Lower leg skin (tissue), 4 donors: ENCODE measurements around the gene PATE3. TPM values are rescaled to one million over a fixed set of nuclear protein-coding genes. Genes with fewer than 3 reads are reported as not detected.

Experiments used
- DNase-seq, 2 donors: peaks; one replicate each; pipeline ENCODE4 v3.0.0-alpha.2; 2019; ENCODE audit warnings: low spot score in 2 of 2
- H3K4me3 ChIP-seq: fragments of 200-600 bp; sonication (generic); 2 replicates; pipeline ENCODE4 v1.5.1; 2017; ENCODE audit warnings: mild to moderate bottlenecking, low read depth; ENCODE audit not compliant: poor library complexity, severe bottlenecking
- POLR2A ChIP-seq, 2 donors: fragments of 450-650 bp; IDR thresholded peaks; one replicate each; pipeline ENCODE4 v1.6.1; 2016 to 2017; ENCODE audit warnings: antibody characterized with exemption in 2 of 2, mild to moderate bottlenecking in 1 of 2, moderate library complexity in 1 of 2
- WGBS, 2 donors: methylation state at CpG; one replicate each; pipeline ENCODE4 v1.1.5; 2018; 5-methylcytosine and 5-hydroxymethylcytosine counted together
- intact Hi-C: fragments of 100-400 bp; cut with DNase I; formaldehyde crosslinking; loops from one replicate; pipeline ENCODE4 v1.15.0; 2023; ENCODE audit warnings: low total_unique reads
- total RNA-seq, 4 donors: library from RNA; depleted of rRNA; stranded (reverse); fragments of >200 nt; gene quantifications; one replicate each; pipeline ENCODE4 v1.1.0, GENCODE V29; 2016
- TF ChIP-seq, protein P1 (sequence below), 3 donors: fragments of 450-650 bp; IDR thresholded peaks; one replicate each; pipeline ENCODE4 v1.5.1; 2016; ENCODE audit warnings: antibody characterized with exemption in 3 of 3, mild to moderate bottlenecking in 3 of 3, moderate library complexity in 2 of 3

Gene PATE3, protein sequence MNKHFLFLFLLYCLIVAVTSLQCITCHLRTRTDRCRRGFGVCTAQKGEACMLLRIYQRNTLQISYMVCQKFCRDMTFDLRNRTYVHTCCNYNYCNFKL
- not detected for total RNA-seq

DNA sequence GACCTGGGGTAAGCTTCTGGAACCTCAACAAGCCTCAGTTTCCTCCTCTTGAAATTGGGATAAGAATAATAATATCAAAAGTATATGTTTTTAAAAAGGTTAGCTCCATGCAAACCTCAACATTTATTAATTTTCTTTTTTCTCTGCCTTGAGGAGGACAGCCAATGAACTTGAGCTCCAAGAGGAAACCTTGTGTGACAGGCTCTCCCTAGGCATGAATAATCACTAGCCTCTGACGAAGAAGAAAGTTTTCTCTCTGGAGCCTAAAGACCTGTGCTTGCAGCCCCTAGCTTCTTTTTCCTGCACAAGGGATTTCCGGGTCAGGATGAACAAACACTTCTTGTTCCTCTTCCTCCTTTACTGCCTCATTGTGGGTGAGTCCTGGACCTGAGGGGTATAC, at the start of gene PATE3:
PATE3 (plus strand) TSS at position 301 of the 400 bp plus-strand sequence; CDS start at position 326, 25 bp downstream.
- H3K4me3 ChIP-seq, result no peak within 1 kb of the TSS
- TF ChIP-seq, protein P1, sequence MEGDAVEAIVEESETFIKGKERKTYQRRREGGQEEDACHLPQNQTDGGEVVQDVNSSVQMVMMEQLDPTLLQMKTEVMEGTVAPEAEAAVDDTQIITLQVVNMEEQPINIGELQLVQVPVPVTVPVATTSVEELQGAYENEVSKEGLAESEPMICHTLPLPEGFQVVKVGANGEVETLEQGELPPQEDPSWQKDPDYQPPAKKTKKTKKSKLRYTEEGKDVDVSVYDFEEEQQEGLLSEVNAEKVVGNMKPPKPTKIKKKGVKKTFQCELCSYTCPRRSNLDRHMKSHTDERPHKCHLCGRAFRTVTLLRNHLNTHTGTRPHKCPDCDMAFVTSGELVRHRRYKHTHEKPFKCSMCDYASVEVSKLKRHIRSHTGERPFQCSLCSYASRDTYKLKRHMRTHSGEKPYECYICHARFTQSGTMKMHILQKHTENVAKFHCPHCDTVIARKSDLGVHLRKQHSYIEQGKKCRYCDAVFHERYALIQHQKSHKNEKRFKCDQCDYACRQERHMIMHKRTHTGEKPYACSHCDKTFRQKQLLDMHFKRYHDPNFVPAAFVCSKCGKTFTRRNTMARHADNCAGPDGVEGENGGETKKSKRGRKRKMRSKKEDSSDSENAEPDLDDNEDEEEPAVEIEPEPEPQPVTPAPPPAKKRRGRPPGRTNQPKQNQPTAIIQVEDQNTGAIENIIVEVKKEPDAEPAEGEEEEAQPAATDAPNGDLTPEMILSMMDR (IDR thresholded peaks at IDR 0.05), result no peak
- no peak for TF ChIP-seq POLR2A (IDR thresholded peaks at IDR 0.05)
- intact Hi-C loops, result no loop called here
- 51% methylated on average over 2 of the region's 2 CpGs for WGBS, 2 donors
- DNase-seq, result no peak

DNA sequence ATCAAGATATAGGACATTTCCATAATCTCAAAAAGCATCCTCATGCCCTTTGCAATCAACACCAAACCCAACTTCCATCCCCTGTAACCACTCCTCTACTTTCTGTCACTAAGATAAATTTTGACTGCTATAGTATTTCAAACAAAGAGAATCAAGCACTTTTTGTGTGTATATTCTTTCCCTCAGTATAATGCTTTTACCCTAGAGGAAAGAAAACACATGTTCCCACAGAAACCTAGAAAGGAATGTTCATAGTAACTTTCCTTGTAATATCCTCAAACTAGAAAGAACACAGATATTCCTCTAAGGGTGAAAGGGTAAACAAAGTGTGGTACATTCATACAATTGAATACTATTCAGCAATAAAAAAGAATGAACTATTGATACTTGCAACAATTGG, 47.3 kb upstream of the PATE3 start:
- TF ChIP-seq POLR2A (IDR thresholded peaks at IDR 0.05), result no peak
- TF ChIP-seq, protein P1 (IDR thresholded peaks at IDR 0.05), result no peak
- intact Hi-C loops, result no loop called here
- no peak overlapping the region for H3K4me3 ChIP-seq
- DNase-seq, result no peak

DNA sequence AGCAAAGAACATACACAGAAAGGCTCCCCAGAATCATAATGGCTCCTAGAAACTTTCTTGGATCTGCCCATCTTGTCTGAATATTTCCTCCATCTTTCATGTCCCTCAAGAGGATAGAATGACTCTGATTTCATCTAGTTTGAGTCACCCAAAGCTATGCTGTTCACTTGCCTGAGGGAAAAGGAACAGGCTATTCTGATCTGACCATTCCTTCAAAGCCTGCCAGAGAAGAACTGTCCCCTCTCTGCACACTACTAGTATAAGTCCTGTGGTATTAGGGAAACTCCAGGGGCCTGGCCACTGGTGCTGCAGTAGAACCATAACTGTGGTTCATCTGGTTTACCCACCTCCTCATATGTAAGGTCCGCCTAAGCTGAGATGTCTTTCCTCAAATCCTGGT, 44.2 kb upstream of the PATE3 start:
- DNase-seq, result no peak
- no peak overlapping the region for H3K4me3 ChIP-seq
- intact Hi-C loops, result no loop called here
- WGBS, 2 donors, result 88 to 91% methylated on average over 1 of the region's 1 CpG
- TF ChIP-seq, protein P1 (IDR thresholded peaks at IDR 0.05), result no peak
- no peak for TF ChIP-seq POLR2A (IDR thresholded peaks at IDR 0.05)

DNA sequence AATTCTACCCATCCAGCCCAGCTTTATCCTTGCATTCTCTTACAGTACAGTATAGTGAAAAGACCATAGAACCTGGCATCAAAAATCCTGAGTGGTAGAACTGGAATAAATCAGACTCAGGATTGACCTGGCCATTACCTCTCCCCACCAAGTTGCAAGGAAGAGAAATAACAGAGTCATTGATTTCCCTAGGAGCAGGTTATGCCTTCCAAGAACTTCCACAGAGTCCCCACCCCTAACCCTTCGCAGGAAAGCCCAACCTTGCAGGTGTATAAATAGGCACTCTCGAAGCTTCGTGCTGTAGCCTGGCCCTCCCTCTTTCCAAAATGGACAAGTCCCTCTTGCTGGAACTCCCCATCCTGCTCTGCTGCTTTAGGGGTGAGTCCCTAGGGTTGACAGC, 41.9 kb upstream of the PATE3 start, which contains the start of gene PATE1:
PATE1 (plus strand) TSS at position 301 of the 400 bp plus-strand sequence; CDS start at position 327, 26 bp downstream.
- intact Hi-C loops, result no loop called here
- H3K4me3 ChIP-seq, result no peak within 1 kb of the TSS
- DNase-seq, result no peak
- WGBS, 2 donors, result 74 to 91% methylated on average over 3 of the region's 3 CpGs
- TF ChIP-seq POLR2A (IDR thresholded peaks at IDR 0.05), result no peak
- TF ChIP-seq, protein P1 (IDR thresholded peaks at IDR 0.05), result no peak

DNA sequence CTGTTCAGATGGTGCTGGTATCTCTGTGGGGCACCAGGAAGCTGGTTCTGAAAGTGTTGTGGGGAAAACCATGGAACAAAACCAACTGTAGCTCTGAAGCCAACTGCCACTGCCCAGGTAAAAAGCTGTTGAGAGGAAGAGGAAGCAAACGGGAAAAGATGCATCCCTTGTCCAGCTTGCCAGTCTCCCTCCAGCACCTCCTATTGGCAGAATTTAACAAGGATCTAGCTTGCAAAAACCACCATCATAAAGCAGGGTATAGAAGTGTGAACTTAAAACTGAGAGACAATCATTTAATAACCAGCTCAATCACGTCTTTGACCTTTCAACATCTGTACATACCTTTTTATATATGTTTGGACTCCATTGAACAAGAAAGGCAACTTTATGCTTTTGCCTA, 37.3 kb upstream of the PATE3 start:
- 48 to 51% methylated on average over 2 of the region's 2 CpGs for WGBS, 2 donors
- intact Hi-C loops, result no loop called here
- no peak overlapping the region for H3K4me3 ChIP-seq
- TF ChIP-seq, protein P1 (IDR thresholded peaks at IDR 0.05), result no peak
- TF ChIP-seq POLR2A (IDR thresholded peaks at IDR 0.05), result no peak
- DNase-seq, result no peak

DNA sequence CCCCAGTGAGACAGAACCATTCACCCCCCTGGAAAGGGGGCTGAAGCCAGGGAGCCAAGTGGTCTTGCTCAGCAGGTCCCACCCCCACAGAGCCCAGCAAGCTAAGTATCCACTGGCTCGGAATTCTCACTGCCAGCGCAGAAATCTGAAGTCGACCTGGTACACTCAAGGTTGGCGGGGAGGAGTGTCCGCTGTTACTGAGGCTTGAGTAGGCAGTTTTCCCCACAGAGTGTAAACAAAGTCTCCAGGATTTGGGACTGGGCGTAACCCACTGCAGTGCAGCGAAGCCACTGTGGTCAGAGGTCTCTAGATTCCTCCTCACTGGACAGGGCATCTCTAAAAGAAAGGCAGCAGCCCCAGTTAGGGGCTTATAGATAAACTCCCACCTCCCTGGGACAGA, 31.9 kb upstream of the PATE3 start:
- 75 to 90% methylated on average over 6 to 7 of the region's 7 CpGs for WGBS, 2 donors
- intact Hi-C loops, result no loop called here
- no peak for TF ChIP-seq POLR2A (IDR thresholded peaks at IDR 0.05)
- DNase-seq, result no peak
- no peak overlapping the region for H3K4me3 ChIP-seq
